HG03439 (cell line): ENCODE data around the gene TBX18.

ENCODE experiments used
- ATAC-seq: cut with Tn5 transposase; IDR thresholded peaks from one replicate; pipeline ENCODE4 v1.9.1; 2021; ENCODE audit warnings: mild to moderate bottlenecking, moderate library complexity; ENCODE audit not compliant: unreplicated experiment

Gene TBX18

DNA sequence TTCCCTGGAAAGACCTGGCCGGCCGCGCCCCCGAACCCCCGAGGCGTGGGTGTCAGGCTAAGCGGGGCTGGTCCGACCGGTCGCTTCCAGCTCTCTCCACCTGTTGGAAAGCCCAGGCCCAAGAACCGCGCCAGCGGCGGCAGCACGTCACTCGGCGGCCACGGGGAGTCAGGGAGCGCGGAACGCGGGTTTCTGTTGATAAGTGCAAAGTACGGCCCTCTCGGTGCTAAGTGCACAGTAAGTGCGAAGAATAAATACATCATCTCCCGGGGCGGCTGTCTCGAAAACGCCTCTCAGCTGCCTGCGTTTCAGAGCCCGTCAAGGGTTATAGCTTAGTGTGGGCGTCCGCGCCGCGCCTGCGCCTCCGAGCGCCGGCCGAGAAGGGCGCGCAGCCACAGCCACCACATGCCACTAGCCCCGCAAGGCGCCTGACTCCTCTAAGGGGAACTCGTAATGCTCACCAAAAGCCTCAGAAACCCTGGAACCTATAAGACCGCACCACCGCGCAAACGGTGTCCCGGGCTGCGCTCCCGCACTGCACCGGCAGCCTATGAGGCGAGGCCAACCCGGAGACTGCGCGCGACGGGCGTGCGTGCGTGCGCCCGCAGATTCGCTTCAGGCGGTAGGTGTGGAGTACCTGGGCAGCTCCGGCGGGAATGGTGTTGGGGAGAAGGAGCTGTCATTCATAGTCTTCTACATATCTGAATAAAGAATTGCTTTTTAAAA is 9.2 kb upstream of the TBX18 start:
- no peak for ATAC-seq

DNA sequence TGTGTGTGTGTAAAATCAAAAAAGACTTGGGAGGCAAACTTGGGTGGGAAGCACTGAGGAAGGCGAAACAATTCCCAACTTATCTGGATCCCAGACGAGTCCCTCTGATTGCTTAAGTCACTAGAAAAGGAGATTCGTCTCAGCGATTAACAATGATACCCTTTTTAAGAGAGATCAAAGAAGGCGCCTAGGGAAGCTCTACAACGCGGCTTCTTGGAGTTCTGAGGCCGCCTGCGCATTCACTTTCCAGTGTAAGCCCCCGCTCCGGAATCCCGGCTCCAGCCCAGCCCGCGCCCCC is 8.7 kb upstream of the TBX18 start:
- no peak for ATAC-seq

GRCh38 chr6:84772428-84773132 is 8.2 kb upstream of the TBX18 start:
- no peak for ATAC-seq

DNA sequence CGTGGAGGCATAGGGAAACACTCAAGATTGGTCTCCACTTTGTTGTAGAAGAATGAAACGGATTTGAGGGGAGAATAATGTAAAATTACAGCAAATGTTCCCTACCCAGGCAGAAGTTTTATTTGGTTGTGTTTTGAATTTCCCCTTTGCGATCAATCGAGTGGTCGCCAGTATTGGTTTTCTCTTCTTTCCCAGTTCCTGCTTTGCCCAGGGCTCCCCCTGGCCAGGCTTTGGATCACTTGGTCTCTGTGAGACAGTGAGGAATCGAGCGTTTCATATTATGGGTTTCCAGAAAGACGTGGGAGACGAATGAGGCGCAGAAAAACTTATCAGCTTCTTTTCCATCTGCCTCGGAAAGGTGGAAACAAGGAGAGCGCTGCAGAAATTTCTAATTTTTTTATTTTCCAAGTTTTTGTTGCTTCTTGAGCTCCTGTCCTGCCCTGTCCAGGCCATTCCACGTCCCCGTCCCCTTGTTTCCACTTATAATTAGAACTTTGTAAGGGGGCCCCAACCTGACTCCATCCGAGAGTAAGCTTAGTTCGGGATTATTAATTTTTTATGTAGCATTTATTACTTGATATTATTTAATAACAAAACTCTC is 7.5 kb upstream of the TBX18 start:
- ATAC-seq, result no peak

DNA sequence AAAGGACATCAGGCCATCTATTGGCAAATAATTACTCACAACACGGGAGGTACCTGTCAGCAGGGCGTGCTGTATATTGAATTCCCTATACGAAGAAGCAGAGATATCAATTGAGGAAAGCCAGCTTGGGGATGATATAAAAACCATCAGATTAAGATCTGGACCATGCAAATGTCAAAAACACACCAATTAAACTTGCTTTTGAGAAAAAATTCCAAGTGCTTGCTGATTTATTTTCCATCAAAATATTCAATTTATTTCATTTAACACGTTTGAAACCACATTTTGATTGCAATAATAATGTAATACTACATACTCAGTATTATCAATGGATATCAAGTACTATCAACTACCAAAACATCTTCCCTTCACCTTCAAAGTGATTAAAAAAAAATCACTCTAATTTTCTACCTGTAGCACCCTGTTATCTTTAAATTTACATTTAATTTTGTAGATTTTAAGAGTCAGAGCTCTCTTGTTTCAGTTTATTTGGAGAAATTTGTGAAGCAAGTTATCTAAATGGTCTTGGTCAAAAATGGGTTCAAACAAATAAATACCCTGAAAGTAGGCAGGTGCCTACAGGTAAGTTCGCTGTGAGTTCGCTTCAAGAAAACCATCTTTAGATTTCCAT is 6.8 kb upstream of the TBX18 start:
- ATAC-seq, result no peak

DNA sequence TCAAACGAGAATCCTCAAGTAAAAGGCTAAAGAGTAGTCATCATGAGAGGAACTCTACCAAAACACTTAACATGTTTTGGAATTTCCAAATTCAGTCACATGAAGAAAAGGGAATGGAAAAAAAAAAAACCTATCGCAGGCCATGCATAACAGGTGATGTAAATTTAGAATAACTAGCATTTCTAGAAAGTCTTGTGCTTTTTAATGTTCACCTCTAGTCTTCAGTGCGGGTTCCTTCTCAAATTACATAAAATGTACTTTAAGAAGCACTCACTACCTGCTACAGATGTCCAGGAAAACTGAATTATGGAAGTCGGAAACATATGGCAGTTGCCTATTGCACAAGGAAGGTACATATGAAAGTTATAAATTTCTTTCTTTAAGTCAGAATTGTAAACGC is 6.1 kb upstream of the TBX18 start:
- no peak for ATAC-seq

DNA sequence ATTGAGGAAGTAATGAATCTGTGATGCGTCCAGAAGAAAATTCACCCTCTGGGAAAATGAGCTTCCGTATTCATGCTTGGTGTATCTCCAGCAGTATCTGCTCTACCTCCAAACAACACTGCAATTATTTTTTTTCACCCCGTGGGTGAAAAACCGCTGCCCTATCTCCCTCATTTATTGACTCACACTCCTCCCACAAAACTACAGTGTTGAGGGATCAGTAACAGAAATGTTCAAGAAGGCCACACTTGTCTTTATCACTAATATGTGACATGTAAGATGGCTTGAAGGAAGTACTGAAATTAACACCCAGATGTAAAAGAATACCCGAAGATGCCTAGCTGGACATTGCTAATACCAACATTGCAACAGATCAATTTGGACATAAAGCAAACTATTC is 4.9 kb upstream of the TBX18 start:
- ATAC-seq, result no peak

GRCh38 chr6:84768442-84769174 is 4.2 kb upstream of the TBX18 start:
- no peak for ATAC-seq

DNA sequence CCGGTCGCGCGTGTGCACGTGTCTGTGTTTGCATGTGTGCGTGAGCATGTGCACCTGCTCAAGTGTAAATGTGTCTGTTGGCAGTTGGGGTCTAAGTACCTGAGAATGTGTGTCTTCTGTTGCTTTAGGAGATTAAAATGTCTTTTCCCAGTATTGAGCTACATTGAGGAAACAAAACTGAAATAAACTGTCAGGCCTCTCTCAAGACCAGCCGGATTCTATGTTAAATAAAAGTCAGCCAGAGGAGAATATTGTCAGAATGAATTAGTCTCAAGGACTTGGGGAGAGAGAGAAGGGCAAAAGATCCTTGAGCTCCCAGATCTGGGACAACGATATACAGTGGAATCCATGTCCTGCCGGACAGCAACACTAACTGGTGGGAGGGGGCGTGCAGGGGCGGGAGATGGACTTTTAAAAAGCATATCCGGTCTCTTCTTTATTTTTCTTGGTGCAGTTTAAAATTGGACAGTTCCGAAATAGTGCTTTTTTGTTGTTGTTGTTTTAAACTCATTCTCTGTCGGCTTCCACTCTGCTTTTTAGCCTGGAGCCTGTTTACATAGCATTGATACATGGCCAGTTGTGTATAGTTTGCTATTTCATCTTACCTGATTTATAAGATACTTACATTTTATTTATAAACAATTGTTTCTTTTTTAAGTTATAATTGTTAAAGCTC is 3.3 kb upstream of the TBX18 start:
- no peak for ATAC-seq

GRCh38 chr6:84766799-84767525 is 2.6 kb upstream of the TBX18 start:
- ATAC-seq, result no peak

DNA sequence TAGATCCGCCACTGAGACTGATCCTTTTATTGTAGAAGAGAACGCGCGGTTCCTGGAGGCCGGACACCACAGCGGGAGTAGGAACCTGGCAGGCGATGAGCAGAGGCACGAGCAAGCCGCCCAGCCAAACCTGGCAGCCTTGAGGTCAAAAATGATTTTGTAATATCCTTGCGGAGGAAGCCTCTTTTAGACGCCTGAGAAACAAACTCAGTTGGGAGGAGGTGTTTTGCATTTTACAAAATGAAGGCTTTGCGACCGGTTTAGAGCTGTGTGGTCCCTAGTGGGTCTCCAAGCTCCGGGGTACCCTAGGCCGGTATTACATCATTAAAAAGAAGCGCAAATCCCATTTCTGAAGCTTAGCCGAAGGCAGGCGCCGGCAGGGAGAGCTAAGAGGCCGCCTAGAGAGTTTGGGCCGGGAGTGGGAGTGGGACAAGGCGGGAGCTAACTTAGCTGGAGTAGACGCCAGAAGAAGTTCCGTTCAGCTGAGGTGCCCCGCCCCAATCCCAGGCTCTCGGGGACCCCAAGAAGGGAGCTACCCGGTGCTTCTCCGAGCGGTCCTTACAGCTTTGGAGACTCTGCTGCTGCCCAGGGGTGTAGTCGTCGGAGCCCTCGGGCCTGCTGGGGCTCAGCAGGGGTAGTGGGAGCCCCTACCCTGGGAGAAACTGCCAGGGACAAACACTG is 1.9 kb upstream of the TBX18 start:
- no peak for ATAC-seq

- ATAC-seq, result no peak
Observed at GRCh38 chr6:84763886-84764331, 489 bp downstream of the TBX18 start.

DNA sequence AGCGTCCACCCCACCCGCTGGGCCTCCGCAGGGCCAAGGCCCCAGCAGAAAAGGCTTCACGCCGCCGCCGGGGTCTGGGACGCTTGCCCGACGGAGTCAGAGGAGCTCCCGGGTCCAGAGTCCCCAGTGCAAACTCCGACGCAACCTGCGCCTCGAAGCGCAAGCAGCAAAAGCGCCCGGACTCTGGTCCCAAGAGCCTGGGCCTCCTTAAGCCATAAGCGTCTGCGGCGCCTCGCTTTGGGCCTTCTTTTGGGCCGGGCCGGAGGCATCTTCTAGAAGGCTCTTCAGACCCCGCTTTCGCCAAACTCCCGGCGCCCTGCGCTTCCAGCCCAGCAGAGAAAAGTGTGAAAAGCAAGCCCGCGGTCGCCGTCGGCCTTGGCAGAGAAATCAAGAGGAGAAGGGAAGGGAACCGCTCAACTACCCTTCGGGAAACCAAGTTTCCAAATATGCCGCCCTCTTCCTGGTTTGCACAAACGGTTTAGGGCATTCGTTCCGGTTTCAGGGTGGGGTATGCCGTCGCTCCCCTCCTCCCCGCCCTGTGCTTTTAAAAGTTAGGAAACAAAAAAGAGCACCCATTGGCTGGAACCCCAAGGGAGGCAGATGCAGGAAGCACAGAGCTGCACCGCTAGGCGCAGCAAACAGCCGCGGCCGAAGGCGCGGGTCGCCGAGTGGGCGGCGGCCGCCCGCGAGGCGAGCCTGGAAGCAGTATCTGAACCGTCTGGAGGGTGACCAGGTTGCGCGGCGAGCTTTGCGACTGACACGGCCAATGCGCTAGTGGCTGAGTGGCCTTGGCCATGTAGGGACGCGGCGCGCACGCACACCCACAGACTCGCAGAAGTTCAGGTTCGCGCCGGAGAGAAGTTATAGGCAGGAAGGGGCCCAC is 1.2 kb downstream of the TBX18 start:
- no peak for ATAC-seq

DNA sequence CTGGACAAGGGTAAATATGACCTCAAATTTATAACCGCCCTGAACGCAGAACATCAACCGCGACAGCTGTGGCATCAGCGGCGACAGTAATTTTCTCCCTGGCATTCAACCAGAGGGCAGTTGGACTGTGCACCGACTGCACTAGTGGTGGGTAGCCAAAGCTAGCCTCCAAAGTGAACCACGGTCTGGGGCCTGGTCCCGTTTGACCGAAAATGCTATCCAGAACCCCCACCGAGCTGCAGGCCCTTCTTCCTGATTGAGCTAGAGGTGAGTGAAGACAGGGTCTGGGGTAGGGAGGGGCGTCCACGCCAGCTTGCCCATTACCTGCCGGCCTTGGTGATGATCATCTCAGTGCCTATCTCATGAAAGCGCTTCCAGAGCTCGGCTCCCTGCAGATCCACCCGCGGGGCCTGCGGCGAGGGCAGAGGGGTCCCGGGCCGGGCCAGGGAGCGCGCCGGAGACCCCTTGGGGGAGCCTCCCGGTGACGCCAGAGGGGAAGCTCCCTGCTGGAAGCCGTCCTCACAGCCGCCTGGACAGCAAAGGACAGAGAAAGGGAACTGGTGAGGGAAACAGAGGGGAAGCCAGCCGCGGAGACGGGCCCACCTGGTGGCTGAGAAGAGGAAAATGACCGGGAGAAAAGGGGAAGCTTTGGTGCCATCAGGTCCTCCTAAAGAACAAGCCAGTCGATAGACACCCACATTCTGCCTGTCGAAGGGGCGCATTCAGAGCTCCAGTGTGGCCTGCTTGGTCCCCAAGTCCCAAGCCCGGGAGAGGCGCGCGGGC is 2.0 kb downstream of the TBX18 start:
- ATAC-seq, result no peak

- ATAC-seq, result no peak
Observed at GRCh38 chr6:84758486-84758885, 5.9 kb downstream of the TBX18 start.

GRCh38 chr6:84756877-84757276 is 7.5 kb downstream of the TBX18 start:
- no peak for ATAC-seq

- no peak for ATAC-seq
Observed at GRCh38 chr6:84756466-84756865, 7.9 kb downstream of the TBX18 start.

- no peak for ATAC-seq
Observed at GRCh38 chr6:84753173-84753572, 11.2 kb downstream of the TBX18 start.
